WTC11 (cell line): ENCODE measurements around the gene PDE6G. TPM values are rescaled to one million over a fixed set of nuclear protein-coding genes. Genes with fewer than 3 reads are reported as not detected.
A peak's percentile ranks its signal among the peaks of the same experiment; 100 is the strongest.

Experiments
- ATAC-seq: fragments of 200-7000 bp; cut with Tn5 transposase; 2 replicates; pipeline ENCODE4 v1.10.0; 2021; ENCODE audit warnings: mild to moderate bottlenecking, moderate library complexity
- CTCF ChIA-PET: fragments of 300-600 bp; sonication (Branson Sonifier 250); formaldehyde crosslinking; loops from one replicate; lab custom pipeline; 2021; ENCODE audit warnings: antibody characterized with exemption; lab: Charles Lee
- POLR2A ChIA-PET: fragments of 350-600 bp; sonication (Branson Sonifier 250); formaldehyde crosslinking; loops from one replicate; lab custom pipeline; 2021; ENCODE audit warnings: antibody characterized with exemption; lab: Charles Lee
- DNase-seq: peaks from one replicate; pipeline ENCODE4 v3.0.0; 2021; ENCODE audit warnings: low spot score
- H3K27ac Mint-ChIP-seq: 2 replicates; pipeline ENCODE4 v1.8.0; 2021; ENCODE audit warnings: mixed read lengths
- H3K27me3 Mint-ChIP-seq: 2 replicates; pipeline ENCODE4 v1.8.0; 2021; ENCODE audit warnings: low read depth, mild to moderate bottlenecking, moderate library complexity, mixed read lengths
- H3K36me3 Mint-ChIP-seq: 2 replicates; pipeline ENCODE4 v1.8.0; 2021; ENCODE audit warnings: mixed read lengths
- H3K4me1 Mint-ChIP-seq: 2 replicates; pipeline ENCODE4 v1.8.0; 2022; ENCODE audit warnings: mixed read lengths
- H3K4me3 Mint-ChIP-seq: 2 replicates; pipeline ENCODE4 v1.8.0; 2021; ENCODE audit warnings: mild to moderate bottlenecking, moderate library complexity, mixed read lengths
- H3K9me3 Mint-ChIP-seq: 2 replicates; pipeline ENCODE4 v1.8.0; 2021; ENCODE audit warnings: mixed read lengths
- CBFB ChIP-seq: sonication (generic); formaldehyde crosslinking; IDR thresholded peaks from 2 replicates; pipeline ENCODE4 v1.8.1; 2022; ENCODE audit warnings: mild to moderate bottlenecking, low read depth, missing genetic modification reagents
- CREM ChIP-seq: sonication (generic); formaldehyde crosslinking; IDR thresholded peaks from 2 replicates; pipeline ENCODE4 v1.8.1; 2022; ENCODE audit warnings: mild to moderate bottlenecking, missing genetic modification reagents, moderate library complexity
- FOXK1 ChIP-seq: sonication (generic); formaldehyde crosslinking; IDR thresholded peaks from 2 replicates; pipeline ENCODE4 v1.8.0; 2022; ENCODE audit warnings: mild to moderate bottlenecking, moderate library complexity, missing genetic modification reagents
- GABPB1 ChIP-seq: sonication (generic); formaldehyde crosslinking; IDR thresholded peaks from 2 replicates; pipeline ENCODE4 v1.8.1; 2023; ENCODE audit warnings: mild to moderate bottlenecking, missing genetic modification reagents
- NFATC4 ChIP-seq: fragments of 250-450 bp; sonication (Bioruptor Pico); IDR thresholded peaks from 2 replicates; pipeline ENCODE4 v1.9.0; 2021; ENCODE audit warnings: mild to moderate bottlenecking
- NFYB ChIP-seq: sonication (generic); formaldehyde crosslinking; conservative IDR thresholded peaks from 2 replicates; pipeline ENCODE4 v1.8.0; 2022; ENCODE audit warnings: low read depth, missing genetic modification reagents
- NR1H2 ChIP-seq: sonication (generic); formaldehyde crosslinking; IDR thresholded peaks from 2 replicates; pipeline ENCODE4 v1.9.0; 2021; ENCODE audit warnings: mild to moderate bottlenecking, moderate library complexity, missing genetic modification reagents
- OVOL2 ChIP-seq: fragments of 250-450 bp; sonication (Bioruptor Pico); IDR thresholded peaks from 2 replicates; pipeline ENCODE4 v1.9.0; 2021; ENCODE audit warnings: mild to moderate bottlenecking, borderline replicate concordance
- RELA ChIP-seq: sonication (generic); formaldehyde crosslinking; IDR thresholded peaks from 2 replicates; pipeline ENCODE4 v1.8.1; 2022; ENCODE audit warnings: missing genetic modification reagents, mild to moderate bottlenecking, borderline replicate concordance
- SMAD3 ChIP-seq: sonication (generic); formaldehyde crosslinking; IDR thresholded peaks from 2 replicates; pipeline ENCODE4 v1.8.0; 2022; ENCODE audit warnings: missing genetic modification reagents, mild to moderate bottlenecking, borderline replicate concordance
- TEAD4 ChIP-seq: sonication (generic); formaldehyde crosslinking; IDR thresholded peaks from 2 replicates; pipeline ENCODE4 v1.8.0; 2022; ENCODE audit warnings: mild to moderate bottlenecking, missing genetic modification reagents
- ZNF232 ChIP-seq: sonication (generic); formaldehyde crosslinking; IDR thresholded peaks from 2 replicates; pipeline ENCODE4 v1.8.0; 2022; ENCODE audit warnings: mild to moderate bottlenecking, missing genetic modification reagents
- ZNF317 ChIP-seq: sonication (generic); formaldehyde crosslinking; IDR thresholded peaks from 2 replicates; pipeline ENCODE4 v1.8.1; 2023; ENCODE audit warnings: low read depth, mild to moderate bottlenecking, moderate library complexity, missing genetic modification reagents, borderline replicate concordance
- ZNF671 ChIP-seq: fragments of 250-450 bp; sonication (Bioruptor Pico); IDR thresholded peaks from 2 replicates; pipeline ENCODE4 v1.8.0; 2021; ENCODE audit warnings: mild to moderate bottlenecking
- total RNA-seq: library from RNA; stranded (reverse); gene quantifications from 3 replicates; pipeline ENCODE4 v1.2.3, GENCODE V29; 2021
- TF ChIP-seq, protein P1 (sequence below): sonication (generic); formaldehyde crosslinking; IDR thresholded peaks from 2 replicates; pipeline ENCODE4 v1.8.1; 2023; ENCODE audit warnings: mild to moderate bottlenecking, missing genetic modification reagents, moderate library complexity
- TF ChIP-seq, protein P2 (sequence below): sonication (generic); formaldehyde crosslinking; IDR thresholded peaks from 2 replicates; pipeline ENCODE4 v1.8.1; 2022; ENCODE audit warnings: mild to moderate bottlenecking, missing genetic modification reagents, moderate library complexity, borderline replicate concordance
- TF ChIP-seq, protein P3 (sequence below): sonication (generic); formaldehyde crosslinking; conservative IDR thresholded peaks from 2 replicates; pipeline ENCODE4 v1.8.1; 2023; ENCODE audit warnings: mild to moderate bottlenecking, low read depth, missing genetic modification reagents, moderate library complexity
- TF ChIP-seq, protein P4 (sequence below): fragments of 200-600 bp; IDR thresholded peaks from 2 replicates; pipeline ENCODE4 v1.8.0; 2022; ENCODE audit warnings: antibody characterized with exemption
- TF ChIP-seq, protein P5 (sequence below): sonication (generic); formaldehyde crosslinking; IDR thresholded peaks from 2 replicates; pipeline ENCODE4 v1.8.0; 2023; ENCODE audit warnings: missing genetic modification reagents, mild to moderate bottlenecking, borderline replicate concordance

PDE6G gene
- total RNA-seq, 1 experiment from 2014 or later: 4.4 TPM

DNA sequence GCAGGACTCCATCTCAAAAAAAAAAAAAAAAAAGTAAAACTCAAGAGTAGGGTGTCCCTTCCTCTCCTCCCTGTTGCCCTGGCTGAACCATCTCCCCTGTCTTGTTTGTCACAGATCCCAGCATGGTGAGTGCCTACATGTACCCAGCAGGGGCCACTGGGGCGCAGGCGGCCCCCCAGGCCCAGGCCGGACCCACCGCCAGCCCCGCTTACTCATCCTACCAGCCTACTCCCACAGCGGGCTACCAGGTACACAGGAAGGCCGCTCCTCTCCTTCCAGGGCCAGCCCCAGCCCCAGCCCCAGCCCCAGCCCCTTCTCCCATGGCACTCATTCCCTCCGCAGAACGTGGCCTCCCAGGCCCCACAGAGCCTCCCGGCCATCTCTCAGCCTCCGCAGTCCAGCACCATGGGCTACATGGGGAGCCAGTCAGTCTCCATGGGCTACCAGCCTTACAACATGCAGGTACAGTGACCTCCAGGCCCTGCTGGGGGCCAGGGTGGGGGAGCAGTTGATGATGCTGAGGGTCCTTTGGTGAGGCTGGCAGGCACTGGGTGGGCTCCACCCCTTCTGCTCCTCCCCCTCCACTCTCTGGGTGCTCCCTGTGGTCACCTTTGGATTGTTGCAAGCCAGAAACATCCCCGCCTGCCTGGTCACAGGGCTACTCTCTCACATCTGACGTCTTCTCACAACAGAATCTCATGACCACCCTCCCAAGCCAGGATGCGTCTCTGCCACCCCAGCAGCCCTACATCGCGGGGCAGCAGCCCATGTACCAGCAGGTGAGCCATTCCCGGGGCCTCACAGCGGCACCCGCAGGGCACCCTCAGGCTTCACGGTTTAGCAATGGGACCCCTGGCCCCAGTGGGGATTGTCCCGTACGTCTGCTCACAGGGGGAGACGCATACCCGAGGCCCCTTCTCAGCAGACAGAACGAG lies 44.3 kb upstream of the PDE6G start (continued):
- TF ChIP-seq, protein P1, sequence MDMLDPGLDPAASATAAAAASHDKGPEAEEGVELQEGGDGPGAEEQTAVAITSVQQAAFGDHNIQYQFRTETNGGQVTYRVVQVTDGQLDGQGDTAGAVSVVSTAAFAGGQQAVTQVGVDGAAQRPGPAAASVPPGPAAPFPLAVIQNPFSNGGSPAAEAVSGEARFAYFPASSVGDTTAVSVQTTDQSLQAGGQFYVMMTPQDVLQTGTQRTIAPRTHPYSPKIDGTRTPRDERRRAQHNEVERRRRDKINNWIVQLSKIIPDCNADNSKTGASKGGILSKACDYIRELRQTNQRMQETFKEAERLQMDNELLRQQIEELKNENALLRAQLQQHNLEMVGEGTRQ (CRISPR knock-in tag): no peak
- TF ChIP-seq RELA (CRISPR knock-in tag) (no peak), SMAD3 (CRISPR knock-in tag) (no peak), ZNF317 (CRISPR knock-in tag) (no peak)
- TF ChIP-seq, protein P2, sequence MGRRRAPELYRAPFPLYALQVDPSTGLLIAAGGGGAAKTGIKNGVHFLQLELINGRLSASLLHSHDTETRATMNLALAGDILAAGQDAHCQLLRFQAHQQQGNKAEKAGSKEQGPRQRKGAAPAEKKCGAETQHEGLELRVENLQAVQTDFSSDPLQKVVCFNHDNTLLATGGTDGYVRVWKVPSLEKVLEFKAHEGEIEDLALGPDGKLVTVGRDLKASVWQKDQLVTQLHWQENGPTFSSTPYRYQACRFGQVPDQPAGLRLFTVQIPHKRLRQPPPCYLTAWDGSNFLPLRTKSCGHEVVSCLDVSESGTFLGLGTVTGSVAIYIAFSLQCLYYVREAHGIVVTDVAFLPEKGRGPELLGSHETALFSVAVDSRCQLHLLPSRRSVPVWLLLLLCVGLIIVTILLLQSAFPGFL: no peak
- TF ChIP-seq, protein P3, sequence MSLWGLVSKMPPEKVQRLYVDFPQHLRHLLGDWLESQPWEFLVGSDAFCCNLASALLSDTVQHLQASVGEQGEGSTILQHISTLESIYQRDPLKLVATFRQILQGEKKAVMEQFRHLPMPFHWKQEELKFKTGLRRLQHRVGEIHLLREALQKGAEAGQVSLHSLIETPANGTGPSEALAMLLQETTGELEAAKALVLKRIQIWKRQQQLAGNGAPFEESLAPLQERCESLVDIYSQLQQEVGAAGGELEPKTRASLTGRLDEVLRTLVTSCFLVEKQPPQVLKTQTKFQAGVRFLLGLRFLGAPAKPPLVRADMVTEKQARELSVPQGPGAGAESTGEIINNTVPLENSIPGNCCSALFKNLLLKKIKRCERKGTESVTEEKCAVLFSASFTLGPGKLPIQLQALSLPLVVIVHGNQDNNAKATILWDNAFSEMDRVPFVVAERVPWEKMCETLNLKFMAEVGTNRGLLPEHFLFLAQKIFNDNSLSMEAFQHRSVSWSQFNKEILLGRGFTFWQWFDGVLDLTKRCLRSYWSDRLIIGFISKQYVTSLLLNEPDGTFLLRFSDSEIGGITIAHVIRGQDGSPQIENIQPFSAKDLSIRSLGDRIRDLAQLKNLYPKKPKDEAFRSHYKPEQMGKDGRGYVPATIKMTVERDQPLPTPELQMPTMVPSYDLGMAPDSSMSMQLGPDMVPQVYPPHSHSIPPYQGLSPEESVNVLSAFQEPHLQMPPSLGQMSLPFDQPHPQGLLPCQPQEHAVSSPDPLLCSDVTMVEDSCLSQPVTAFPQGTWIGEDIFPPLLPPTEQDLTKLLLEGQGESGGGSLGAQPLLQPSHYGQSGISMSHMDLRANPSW: no peak
- TF ChIP-seq, protein P4, sequence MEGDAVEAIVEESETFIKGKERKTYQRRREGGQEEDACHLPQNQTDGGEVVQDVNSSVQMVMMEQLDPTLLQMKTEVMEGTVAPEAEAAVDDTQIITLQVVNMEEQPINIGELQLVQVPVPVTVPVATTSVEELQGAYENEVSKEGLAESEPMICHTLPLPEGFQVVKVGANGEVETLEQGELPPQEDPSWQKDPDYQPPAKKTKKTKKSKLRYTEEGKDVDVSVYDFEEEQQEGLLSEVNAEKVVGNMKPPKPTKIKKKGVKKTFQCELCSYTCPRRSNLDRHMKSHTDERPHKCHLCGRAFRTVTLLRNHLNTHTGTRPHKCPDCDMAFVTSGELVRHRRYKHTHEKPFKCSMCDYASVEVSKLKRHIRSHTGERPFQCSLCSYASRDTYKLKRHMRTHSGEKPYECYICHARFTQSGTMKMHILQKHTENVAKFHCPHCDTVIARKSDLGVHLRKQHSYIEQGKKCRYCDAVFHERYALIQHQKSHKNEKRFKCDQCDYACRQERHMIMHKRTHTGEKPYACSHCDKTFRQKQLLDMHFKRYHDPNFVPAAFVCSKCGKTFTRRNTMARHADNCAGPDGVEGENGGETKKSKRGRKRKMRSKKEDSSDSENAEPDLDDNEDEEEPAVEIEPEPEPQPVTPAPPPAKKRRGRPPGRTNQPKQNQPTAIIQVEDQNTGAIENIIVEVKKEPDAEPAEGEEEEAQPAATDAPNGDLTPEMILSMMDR: no peak

DNA sequence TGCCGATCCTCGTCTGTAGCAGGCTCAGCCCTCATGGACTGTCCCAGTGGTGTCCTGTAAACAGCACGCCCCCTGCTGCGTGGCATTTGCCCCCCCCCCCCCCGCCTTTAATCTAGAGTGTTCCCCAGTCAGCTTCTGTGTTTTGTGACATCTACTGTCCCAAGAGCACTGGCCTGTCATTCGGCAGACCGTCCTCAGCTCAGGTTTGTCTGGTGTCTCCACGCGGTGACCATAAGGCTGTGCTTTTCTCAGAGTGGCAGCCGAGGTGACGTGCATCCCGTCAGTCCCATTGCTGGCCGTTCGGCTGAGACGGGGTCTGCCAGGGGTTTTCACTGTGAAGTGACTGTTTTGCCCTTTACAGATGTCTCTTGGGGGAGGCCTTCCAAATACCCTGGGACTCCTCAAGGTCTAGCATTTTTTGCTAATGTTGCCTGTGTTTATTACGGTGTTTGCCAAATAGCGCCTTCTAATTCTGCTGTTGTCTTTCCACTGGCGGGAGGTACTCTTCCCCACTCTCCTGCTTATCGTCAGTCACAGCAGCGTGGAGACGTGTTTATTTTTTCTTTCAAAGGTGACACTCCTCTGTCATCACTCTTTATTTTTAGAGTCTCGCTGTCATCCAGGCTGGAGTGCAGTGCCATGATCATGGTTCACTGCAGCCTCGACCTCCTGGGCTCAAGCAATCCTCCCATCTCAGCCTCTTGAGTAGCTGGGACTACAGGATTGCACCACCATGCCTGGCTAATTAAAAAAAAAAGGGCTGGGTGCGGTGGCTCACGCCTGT lies 41.1 kb upstream of the PDE6G start:
- no peak for ATAC-seq
- H3K27ac Mint-ChIP-seq: peak overlapping the region; percentile 57
- TF ChIP-seq, protein P5, sequence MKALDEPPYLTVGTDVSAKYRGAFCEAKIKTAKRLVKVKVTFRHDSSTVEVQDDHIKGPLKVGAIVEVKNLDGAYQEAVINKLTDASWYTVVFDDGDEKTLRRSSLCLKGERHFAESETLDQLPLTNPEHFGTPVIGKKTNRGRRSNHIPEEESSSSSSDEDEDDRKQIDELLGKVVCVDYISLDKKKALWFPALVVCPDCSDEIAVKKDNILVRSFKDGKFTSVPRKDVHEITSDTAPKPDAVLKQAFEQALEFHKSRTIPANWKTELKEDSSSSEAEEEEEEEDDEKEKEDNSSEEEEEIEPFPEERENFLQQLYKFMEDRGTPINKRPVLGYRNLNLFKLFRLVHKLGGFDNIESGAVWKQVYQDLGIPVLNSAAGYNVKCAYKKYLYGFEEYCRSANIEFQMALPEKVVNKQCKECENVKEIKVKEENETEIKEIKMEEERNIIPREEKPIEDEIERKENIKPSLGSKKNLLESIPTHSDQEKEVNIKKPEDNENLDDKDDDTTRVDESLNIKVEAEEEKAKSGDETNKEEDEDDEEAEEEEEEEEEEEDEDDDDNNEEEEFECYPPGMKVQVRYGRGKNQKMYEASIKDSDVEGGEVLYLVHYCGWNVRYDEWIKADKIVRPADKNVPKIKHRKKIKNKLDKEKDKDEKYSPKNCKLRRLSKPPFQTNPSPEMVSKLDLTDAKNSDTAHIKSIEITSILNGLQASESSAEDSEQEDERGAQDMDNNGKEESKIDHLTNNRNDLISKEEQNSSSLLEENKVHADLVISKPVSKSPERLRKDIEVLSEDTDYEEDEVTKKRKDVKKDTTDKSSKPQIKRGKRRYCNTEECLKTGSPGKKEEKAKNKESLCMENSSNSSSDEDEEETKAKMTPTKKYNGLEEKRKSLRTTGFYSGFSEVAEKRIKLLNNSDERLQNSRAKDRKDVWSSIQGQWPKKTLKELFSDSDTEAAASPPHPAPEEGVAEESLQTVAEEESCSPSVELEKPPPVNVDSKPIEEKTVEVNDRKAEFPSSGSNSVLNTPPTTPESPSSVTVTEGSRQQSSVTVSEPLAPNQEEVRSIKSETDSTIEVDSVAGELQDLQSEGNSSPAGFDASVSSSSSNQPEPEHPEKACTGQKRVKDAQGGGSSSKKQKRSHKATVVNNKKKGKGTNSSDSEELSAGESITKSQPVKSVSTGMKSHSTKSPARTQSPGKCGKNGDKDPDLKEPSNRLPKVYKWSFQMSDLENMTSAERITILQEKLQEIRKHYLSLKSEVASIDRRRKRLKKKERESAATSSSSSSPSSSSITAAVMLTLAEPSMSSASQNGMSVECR (CRISPR knock-in tag): no peak
- TF ChIP-seq ZNF232 (CRISPR knock-in tag): no peak
- no peak for TF ChIP-seq NFYB
- TF ChIP-seq ZNF671 (CRISPR knock-in tag): no peak
- no peak for TF ChIP-seq TEAD4 (CRISPR knock-in tag)
- TF ChIP-seq CREM (CRISPR knock-in tag): no peak
- no peak for TF ChIP-seq CBFB (CRISPR knock-in tag)
- TF ChIP-seq NFATC4 (CRISPR knock-in tag): no peak
- no peak for TF ChIP-seq FOXK1 (CRISPR knock-in tag)
- TF ChIP-seq, protein P3: no peak
- TF ChIP-seq GABPB1 (CRISPR knock-in tag): no peak
- no peak for TF ChIP-seq OVOL2 (CRISPR knock-in tag)
- no peak for TF ChIP-seq NR1H2 (CRISPR knock-in tag)

More for the DNA sequence above, 41.1 kb upstream of the PDE6G start:
- no peak for DNase-seq
- H3K27me3 Mint-ChIP-seq: no peaks in the 10 kb centered on the region
- ChIA-PET CTCF (interaction anchor here (0.6 kb wide), 1 partner anchor 14 kb away, joined by 5 read pairs; no protein-coding TSS in a partner anchor), POLR2A (no interaction called here)
- no peaks in the 10 kb centered on the region for H3K9me3 Mint-ChIP-seq
- peaks cover 32% of the 10 kb centered on the region for H3K36me3 Mint-ChIP-seq
- H3K4me1 Mint-ChIP-seq: peaks cover 11% of the 10 kb centered on the region; the same call in 1 of the 2 replicates
- no peak overlapping the region for H3K4me3 Mint-ChIP-seq
